GM18502 (cell line): ENCODE measurements around the gene CFAP58.
"Not testable (repeated sequence)": the region's sequence is repeated elsewhere in the genome, so short reads cannot be mapped to it uniquely, and the experiment has no call there.

Experiments
- ATAC-seq: cut with Tn5 transposase; IDR thresholded peaks from one replicate; pipeline ENCODE4 v1.9.1; 2021; ENCODE audit warnings: mild to moderate bottlenecking; ENCODE audit not compliant: unreplicated experiment, poor library complexity

CFAP58 gene

GRCh38 chr10:104424719-104425118, 71.1 kb downstream of the CFAP58 start:
- ATAC-seq = peak; percentile 95

- no peak for ATAC-seq
Measured at GRCh38 chr10:104427989-104428388, 74.4 kb downstream of the CFAP58 start.

DNA sequence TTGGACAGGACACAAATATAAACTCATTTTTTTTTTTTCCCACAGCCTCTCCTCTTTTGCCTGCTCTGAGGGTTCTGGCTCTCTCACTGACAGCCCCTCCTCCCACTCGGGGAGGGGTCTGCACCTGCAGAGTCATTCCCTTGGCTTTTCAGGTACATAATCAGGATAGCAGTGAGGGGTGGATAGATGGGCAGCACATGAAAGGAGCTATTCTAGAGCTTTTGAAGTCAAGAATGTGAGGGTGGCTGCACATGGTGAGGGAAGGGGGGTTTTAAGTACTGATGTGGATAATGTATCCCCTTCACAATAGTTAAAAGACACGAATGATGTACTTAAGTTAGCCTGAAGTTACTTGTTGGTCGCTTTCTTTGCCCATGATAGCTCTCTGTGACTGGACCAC, 76.2 kb downstream of the CFAP58 start:
- no peak for ATAC-seq

GRCh38 chr10:104430360-104430759, 76.7 kb downstream of the CFAP58 start:
- ATAC-seq = no peak

GRCh38 chr10:104433669-104434068, 80.0 kb downstream of the CFAP58 start:
- ATAC-seq = no peak

DNA sequence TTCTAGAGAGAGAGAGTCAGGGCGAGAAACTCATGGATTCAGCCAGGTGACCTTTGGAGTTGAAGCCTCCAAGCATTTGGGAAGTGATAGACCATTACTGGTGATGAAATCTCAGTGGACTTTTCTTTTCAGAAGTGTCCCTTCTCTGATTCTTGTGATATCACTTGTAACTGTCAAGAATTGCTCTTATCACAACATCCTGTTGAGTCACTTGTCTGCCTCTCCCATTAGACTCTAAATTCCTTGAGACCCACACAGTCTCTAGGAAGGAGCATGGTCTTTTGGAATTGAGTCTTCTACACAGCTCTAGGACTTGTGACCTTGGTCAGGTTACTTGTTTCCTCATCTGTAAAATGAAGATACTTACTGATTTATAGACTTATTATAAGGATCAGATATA, 81.0 kb downstream of the CFAP58 start:
- no peak for ATAC-seq

GRCh38 chr10:104435822-104436221, 82.2 kb downstream of the CFAP58 start:
- ATAC-seq = no peak

- no peak for ATAC-seq
Measured at GRCh38 chr10:104437226-104437625, 83.6 kb downstream of the CFAP58 start.

- ATAC-seq = no peak
Measured at GRCh38 chr10:104440221-104440620, 86.6 kb downstream of the CFAP58 start.

GRCh38 chr10:104441329-104442000, 87.8 kb downstream of the CFAP58 start:
- no peak for ATAC-seq

- no peak for ATAC-seq
Measured at GRCh38 chr10:104445359-104445758, 91.7 kb downstream of the CFAP58 start.

GRCh38 chr10:104446151-104446550, 92.5 kb downstream of the CFAP58 start:
- no peak for ATAC-seq

DNA sequence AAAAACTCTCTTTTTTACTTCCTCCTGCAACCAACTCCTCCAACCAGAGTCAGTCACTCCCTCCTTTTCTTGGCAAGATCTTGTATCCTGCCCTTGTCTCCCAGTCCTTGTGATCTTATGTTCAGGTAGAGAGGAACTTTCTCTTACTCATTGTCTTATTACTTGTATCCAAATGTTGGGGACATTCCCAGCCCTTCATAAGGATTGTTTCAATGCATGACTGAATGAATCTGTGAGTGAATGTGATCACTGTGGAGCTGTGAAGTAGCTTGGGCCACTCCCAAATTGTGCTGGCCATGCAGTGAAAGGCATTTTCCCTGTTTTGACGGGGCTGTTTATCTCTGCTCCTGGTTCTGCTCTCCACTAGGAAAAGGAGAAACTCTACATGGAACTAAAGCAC, 93.7 kb downstream of the CFAP58 start:
- no peak for ATAC-seq

DNA sequence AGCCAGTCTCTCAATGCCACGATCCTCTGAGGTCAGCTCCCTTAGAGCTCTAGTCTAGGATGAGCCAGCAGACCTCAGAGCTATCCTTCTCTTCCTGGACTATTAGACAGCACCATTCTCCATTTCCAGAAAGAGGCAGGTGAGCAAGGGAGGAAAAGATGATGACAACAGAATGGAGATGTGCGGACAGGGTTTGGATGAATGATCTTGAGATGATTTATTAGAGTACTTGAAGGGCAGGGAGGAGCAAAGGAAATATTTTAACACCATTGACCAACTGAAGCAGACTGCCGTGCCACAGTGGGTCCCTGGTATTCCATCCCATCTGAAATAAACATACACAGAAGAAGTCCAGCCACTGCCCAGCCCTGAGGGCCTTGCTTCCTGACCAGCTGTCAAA, 94.3 kb downstream of the CFAP58 start:
- no peak for ATAC-seq

DNA sequence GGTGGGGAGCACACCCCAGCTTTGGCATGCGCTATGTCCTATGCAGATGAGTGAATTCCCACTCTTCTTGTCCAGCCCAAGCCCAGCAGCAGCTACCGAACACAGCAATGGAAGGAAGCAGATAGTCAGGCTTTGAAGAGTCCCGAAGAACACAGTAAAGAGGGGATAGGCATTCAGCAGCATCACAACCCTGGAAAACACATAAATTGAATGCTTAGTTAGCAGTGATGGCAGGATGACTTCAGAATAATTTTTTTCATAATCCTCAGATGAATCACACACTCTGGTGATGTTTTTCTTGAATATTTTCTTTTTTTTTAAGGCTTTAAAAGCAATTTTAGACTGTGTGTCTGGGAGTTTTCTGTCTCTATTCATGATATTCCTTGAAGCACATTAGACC, 95.8 kb downstream of the CFAP58 start:
- no peak for ATAC-seq

DNA sequence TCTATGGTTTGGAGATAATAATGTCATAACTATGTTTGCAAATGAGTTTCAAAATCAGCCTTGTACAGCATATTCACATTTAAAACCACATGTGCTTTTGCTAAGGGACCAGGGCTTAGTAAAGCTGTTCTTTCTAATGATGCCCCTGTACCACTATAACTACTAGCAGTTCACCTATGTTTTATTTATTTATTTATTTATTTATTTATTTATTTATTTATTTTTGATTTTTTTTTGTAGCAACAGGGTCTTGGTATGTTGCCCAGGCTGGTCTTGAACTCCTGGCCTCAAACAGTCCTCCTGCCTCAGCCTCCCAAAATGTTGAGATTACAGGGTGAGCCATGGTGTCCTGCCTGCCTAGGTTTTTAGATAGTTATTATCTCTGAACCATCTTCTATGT, 96.9 kb downstream of the CFAP58 start:
- ATAC-seq = no peak

- no peak for ATAC-seq
Measured at GRCh38 chr10:104450954-104451353, 97.3 kb downstream of the CFAP58 start.

DNA sequence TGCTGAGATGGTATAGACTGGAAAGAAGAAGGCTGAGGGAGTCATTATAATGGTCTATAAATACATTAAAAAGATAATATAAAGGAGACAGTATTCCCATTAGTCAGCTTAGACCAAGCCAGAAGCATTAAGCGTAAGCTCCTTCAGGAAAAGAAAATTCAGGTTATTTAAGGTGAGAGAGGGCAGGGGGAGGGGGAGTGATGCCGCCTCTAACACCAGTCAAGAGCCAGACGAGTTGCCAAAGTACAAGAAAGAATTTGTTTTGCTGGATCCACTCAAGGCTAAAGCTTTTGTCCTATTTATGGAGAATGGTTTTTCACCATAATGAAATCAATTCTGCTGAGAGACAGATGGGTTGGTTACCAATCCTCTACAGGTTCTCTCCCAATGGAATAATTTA, 99.3 kb downstream of the CFAP58 start:
- no peak for ATAC-seq

DNA sequence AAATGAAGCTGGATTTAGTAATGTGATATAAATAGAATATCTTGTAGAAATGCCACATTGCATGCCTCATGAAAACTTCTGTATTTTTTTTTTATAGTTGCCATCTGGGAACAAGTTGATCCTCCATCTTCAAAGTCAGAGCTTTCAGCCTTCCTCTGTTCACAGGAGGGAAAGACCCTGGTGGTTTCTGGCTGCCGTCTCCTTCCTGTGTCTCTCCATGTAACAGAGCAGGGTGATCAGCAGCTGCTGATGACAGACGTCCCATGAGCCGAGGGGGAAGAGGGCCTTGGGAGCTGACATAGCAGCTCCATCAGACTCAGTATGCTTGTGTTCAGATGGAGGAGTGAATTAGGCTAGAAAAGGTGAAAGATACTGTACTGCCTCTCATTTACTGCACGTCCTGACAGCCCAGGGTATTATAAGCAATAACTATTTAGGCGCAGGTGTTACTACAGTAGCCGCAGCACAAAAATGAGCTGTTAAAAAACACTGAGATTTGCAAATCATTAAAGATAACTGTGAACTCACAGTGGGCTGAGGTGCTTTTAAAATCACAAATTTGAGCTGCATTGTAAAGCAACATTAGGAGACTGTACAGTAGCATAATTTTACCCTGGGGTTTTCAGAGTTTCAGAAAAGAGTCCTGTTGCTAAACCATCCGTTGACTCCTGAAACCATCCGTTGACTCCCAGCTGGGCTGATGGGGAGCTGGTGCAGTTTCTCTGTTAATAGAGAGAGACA, 103.3 kb downstream of the CFAP58 start:
- ATAC-seq = peak; percentile 73

DNA sequence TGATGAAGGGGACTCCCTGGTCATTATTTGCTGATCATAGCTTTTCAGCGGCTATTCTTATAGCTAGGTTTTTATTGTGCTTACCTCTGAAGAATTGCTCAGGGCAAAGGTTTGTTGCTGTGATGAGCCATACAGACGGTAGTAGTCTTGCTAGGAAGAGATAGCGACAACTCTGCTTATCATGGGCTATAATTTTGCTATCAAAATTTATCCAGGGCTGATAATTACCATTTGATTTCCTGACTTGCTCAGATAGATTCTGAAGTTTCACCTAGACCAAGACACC, 103.9 kb downstream of the CFAP58 start:
- ATAC-seq = no peak

GRCh38 chr10:104465575-104465974, 111.9 kb downstream of the CFAP58 start:
- ATAC-seq = not testable (repeated sequence)

GRCh38 chr10:104468818-104469217, 115.2 kb downstream of the CFAP58 start:
- ATAC-seq = not testable (repeated sequence)
